SK-N-SH treated with all-trans-retinoic acid at 6 μM for 48 hours (cell line): ENCODE results near the gene AKAP7.

Experiments
- ATAC-seq: fragments of 200-7000 bp; cut with Tn5 transposase; 3 replicates; pipeline ENCODE4 v1.9.1; 2020; ENCODE audit warnings: mild to moderate bottlenecking, moderate library complexity
- BACH2 ChIP-seq: fragments of 250-450 bp; sonication (Bioruptor Pico); IDR thresholded peaks from 2 replicates; pipeline ENCODE4 v1.9.0; 2021; ENCODE audit warnings: mild to moderate bottlenecking, borderline replicate concordance
- CSDC2 ChIP-seq: fragments of 250-450 bp; sonication (Bioruptor Pico); IDR thresholded peaks from 2 replicates; pipeline ENCODE4 v1.5.0; 2020; ENCODE audit warnings: mild to moderate bottlenecking, moderate library complexity
- ESRRG ChIP-seq: fragments of 250-450 bp; sonication (Bioruptor Pico); IDR thresholded peaks from 2 replicates; pipeline ENCODE4 v1.6.1; 2021; ENCODE audit warnings: mild to moderate bottlenecking
- GLIS3 ChIP-seq: fragments of 250-450 bp; sonication (Bioruptor Pico); IDR thresholded peaks from 2 replicates; pipeline ENCODE4 v1.5.0; 2020; ENCODE audit warnings: mild to moderate bottlenecking, moderate library complexity
- ISL1 ChIP-seq: fragments of 250-450 bp; sonication (Bioruptor Pico); IDR thresholded peaks from 2 replicates; pipeline ENCODE4 v2.1.2; 2022; ENCODE audit warnings: mild to moderate bottlenecking, moderate library complexity
- OSR1 ChIP-seq: fragments of 250-450 bp; sonication (Bioruptor Pico); IDR thresholded peaks from 2 replicates; pipeline ENCODE4 v1.8.0; 2022; ENCODE audit warnings: moderate library complexity, mild to moderate bottlenecking, inconsistent platforms
- PPARA ChIP-seq: fragments of 250-450 bp; sonication (Bioruptor Pico); IDR thresholded peaks from 2 replicates; pipeline ENCODE4 v1.5.0; 2020; ENCODE audit warnings: mild to moderate bottlenecking, borderline replicate concordance
- RARB ChIP-seq: fragments of 250-450 bp; sonication (Bioruptor Pico); IDR thresholded peaks from 2 replicates; pipeline ENCODE4 v1.8.0; 2021; ENCODE audit warnings: mild to moderate bottlenecking, moderate library complexity
- SNAI2 ChIP-seq: fragments of 250-450 bp; sonication (Bioruptor Pico); IDR thresholded peaks from 2 replicates; pipeline ENCODE4 v1.5.0; 2020; ENCODE audit warnings: mild to moderate bottlenecking, moderate library complexity
- TCF4 ChIP-seq: fragments of 250-450 bp; sonication (Bioruptor Pico); IDR thresholded peaks from 2 replicates; pipeline ENCODE4 v1.8.0; 2021; ENCODE audit warnings: mild to moderate bottlenecking, moderate library complexity, borderline replicate concordance
- ZC3H10 ChIP-seq: fragments of 250-450 bp; sonication (Bioruptor Pico); IDR thresholded peaks from 2 replicates; pipeline ENCODE4 v1.5.1; 2021; ENCODE audit warnings: mild to moderate bottlenecking, moderate library complexity
- ZFP3 ChIP-seq: fragments of 250-450 bp; sonication (Bioruptor Pico); IDR thresholded peaks from 2 replicates; pipeline ENCODE4 v1.5.0; 2020; ENCODE audit warnings: mild to moderate bottlenecking, moderate library complexity
- ZFP30 ChIP-seq: fragments of 450-650 bp; formaldehyde crosslinking; IDR thresholded peaks from 2 replicates; pipeline ENCODE4 v1.5.0; 2022; ENCODE audit warnings: mild to moderate bottlenecking, moderate library complexity
- ZNF565 ChIP-seq: fragments of 450-650 bp; formaldehyde crosslinking; conservative IDR thresholded peaks from 2 replicates; pipeline ENCODE4 v1.5.0; 2020; ENCODE audit warnings: low read depth, mild to moderate bottlenecking, moderate library complexity
- ZNF8 ChIP-seq: fragments of 450-650 bp; formaldehyde crosslinking; IDR thresholded peaks from 2 replicates; pipeline ENCODE4 v1.5.0; 2020; ENCODE audit warnings: mild to moderate bottlenecking, moderate library complexity
- TF ChIP-seq, protein P1 (sequence below): fragments of 250-450 bp; sonication (Bioruptor Pico); IDR thresholded peaks from 2 replicates; pipeline ENCODE4 v1.5.1; 2020; ENCODE audit warnings: low read depth, mild to moderate bottlenecking, moderate library complexity
- TF ChIP-seq, protein P2 (sequence below): fragments of 250-450 bp; sonication (Bioruptor Pico); IDR thresholded peaks from 2 replicates; pipeline ENCODE4 v1.5.0; 2020; ENCODE audit warnings: mild to moderate bottlenecking, moderate library complexity
- TF ChIP-seq, protein P3 (sequence below): fragments of 250-450 bp; sonication (Bioruptor Pico); IDR thresholded peaks from 2 replicates; pipeline ENCODE4 v1.8.0; 2020; ENCODE audit warnings: mild to moderate bottlenecking, moderate library complexity, borderline replicate concordance
- TF ChIP-seq, protein P4 (sequence below): fragments of 250-450 bp; sonication (Bioruptor Pico); IDR thresholded peaks from 2 replicates; pipeline ENCODE4 v1.5.1; 2021; ENCODE audit warnings: mild to moderate bottlenecking, moderate library complexity
- TF ChIP-seq, protein P5 (sequence below): fragments of 250-450 bp; sonication (Bioruptor Pico); IDR thresholded peaks from 2 replicates; pipeline ENCODE4 v1.8.0; 2021; ENCODE audit warnings: low read depth, mild to moderate bottlenecking, moderate library complexity, borderline replicate concordance

The AKAP7 gene

DNA sequence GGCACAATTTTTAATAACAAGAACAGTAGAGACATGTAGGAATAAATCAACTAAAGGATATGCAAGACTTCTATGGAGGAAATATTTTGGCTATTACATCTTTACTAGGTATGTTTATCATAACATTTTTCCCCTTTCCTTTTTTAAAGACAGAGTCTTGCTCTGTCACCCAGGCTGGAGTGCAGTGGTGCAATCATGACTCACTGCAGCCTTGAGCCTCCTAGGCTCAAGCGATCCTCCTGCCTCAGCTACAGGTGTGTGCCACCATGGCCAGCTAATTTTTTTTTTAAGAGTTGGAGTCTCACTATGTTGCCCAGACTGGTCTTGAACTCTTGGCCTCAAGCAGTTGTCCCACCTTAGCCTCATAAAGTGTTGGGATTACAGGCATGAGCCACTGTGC is 37.0 kb downstream of the AKAP7 start:
- no peak for ATAC-seq
- TF ChIP-seq ZC3H10: no peak
- TF ChIP-seq, protein P1, sequence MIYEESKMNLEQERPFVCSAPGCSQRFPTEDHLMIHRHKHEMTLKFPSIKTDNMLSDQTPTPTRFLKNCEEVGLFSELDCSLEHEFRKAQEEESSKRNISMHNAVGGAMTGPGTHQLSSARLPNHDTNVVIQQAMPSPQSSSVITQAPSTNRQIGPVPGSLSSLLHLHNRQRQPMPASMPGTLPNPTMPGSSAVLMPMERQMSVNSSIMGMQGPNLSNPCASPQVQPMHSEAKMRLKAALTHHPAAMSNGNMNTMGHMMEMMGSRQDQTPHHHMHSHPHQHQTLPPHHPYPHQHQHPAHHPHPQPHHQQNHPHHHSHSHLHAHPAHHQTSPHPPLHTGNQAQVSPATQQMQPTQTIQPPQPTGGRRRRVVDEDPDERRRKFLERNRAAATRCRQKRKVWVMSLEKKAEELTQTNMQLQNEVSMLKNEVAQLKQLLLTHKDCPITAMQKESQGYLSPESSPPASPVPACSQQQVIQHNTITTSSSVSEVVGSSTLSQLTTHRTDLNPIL (CRISPR knock-in tag): no peak
- no peak for TF ChIP-seq ZNF565 (CRISPR knock-in tag)
- no peak for TF ChIP-seq BACH2 (CRISPR knock-in tag)
- TF ChIP-seq, protein P2, sequence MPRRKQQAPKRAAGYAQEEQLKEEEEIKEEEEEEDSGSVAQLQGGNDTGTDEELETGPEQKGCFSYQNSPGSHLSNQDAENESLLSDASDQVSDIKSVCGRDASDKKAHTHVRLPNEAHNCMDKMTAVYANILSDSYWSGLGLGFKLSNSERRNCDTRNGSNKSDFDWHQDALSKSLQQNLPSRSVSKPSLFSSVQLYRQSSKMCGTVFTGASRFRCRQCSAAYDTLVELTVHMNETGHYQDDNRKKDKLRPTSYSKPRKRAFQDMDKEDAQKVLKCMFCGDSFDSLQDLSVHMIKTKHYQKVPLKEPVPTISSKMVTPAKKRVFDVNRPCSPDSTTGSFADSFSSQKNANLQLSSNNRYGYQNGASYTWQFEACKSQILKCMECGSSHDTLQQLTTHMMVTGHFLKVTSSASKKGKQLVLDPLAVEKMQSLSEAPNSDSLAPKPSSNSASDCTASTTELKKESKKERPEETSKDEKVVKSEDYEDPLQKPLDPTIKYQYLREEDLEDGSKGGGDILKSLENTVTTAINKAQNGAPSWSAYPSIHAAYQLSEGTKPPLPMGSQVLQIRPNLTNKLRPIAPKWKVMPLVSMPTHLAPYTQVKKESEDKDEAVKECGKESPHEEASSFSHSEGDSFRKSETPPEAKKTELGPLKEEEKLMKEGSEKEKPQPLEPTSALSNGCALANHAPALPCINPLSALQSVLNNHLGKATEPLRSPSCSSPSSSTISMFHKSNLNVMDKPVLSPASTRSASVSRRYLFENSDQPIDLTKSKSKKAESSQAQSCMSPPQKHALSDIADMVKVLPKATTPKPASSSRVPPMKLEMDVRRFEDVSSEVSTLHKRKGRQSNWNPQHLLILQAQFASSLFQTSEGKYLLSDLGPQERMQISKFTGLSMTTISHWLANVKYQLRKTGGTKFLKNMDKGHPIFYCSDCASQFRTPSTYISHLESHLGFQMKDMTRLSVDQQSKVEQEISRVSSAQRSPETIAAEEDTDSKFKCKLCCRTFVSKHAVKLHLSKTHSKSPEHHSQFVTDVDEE: no peak
- no peak for TF ChIP-seq PPARA (CRISPR knock-in tag)
- TF ChIP-seq RARB (CRISPR knock-in tag): no peak
- TF ChIP-seq OSR1 (CRISPR knock-in tag): no peak
- no peak for TF ChIP-seq CSDC2 (CRISPR knock-in tag)
- no peak for TF ChIP-seq ZFP3
- no peak for TF ChIP-seq ESRRG (CRISPR knock-in tag)
- TF ChIP-seq GLIS3: no peak

DNA sequence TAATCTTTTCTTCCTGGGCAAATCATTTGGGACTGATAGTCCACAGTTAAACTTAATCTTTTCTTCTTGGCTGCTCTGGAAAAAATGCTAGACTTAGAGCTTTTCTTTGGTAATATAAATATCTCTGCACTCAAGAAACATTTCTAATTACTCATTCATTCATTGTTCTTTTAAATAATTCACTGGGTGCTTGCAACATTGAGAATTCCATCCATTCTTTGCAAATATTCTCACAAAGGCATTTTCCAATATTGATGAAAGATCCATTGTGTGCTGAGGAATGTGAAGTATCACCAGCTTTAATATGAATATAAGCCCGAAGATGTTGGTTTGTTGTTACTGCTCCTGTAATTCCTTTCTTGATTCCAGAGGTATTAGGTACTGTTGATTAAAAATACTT is 38.4 kb downstream of the AKAP7 start:
- ATAC-seq: no peak
- TF ChIP-seq PPARA (CRISPR knock-in tag) (no peak), ISL1 (0 out of 2 replicates have a peak, but pooled peaks have one; percentile 11), SNAI2 (CRISPR knock-in tag) (no peak), GLIS3 (no peak)

DNA sequence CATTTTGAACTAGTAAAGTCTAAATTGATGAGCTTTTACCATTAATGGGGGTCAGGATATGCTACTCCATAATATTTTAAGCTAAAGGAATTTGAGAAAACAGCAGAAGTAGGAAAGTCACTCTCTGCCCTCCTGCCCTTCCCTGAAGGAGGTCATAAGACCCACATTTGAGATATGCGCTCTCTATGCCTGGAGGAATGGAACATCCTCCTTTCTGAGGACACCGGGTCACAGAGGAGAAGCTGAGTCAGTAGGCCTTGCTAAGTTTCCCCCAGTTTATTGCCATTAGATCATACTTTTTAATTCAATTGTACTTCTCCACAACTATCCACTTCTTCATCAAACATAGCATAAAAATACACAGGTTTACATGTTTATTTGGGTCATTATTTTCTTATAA is 40.3 kb downstream of the AKAP7 start:
- ATAC-seq: no peak
- TF ChIP-seq PPARA (CRISPR knock-in tag) (no peak), ESRRG (CRISPR knock-in tag) (no peak), ISL1 (no peak), ZC3H10 (no peak), ZNF8 (no peak), GLIS3 (no peak), TCF4 (CRISPR knock-in tag) (no peak), SNAI2 (CRISPR knock-in tag) (no peak), ZFP30 (CRISPR knock-in tag) (no peak), CSDC2 (CRISPR knock-in tag) (no peak), OSR1 (CRISPR knock-in tag) (no peak)
- TF ChIP-seq, protein P3, sequence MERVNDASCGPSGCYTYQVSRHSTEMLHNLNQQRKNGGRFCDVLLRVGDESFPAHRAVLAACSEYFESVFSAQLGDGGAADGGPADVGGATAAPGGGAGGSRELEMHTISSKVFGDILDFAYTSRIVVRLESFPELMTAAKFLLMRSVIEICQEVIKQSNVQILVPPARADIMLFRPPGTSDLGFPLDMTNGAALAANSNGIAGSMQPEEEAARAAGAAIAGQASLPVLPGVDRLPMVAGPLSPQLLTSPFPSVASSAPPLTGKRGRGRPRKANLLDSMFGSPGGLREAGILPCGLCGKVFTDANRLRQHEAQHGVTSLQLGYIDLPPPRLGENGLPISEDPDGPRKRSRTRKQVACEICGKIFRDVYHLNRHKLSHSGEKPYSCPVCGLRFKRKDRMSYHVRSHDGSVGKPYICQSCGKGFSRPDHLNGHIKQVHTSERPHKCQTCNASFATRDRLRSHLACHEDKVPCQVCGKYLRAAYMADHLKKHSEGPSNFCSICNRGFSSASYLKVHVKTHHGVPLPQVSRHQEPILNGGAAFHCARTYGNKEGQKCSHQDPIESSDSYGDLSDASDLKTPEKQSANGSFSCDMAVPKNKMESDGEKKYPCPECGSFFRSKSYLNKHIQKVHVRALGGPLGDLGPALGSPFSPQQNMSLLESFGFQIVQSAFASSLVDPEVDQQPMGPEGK (CRISPR knock-in tag): no peak
- TF ChIP-seq, protein P1 (CRISPR knock-in tag): no peak
- TF ChIP-seq, protein P4, sequence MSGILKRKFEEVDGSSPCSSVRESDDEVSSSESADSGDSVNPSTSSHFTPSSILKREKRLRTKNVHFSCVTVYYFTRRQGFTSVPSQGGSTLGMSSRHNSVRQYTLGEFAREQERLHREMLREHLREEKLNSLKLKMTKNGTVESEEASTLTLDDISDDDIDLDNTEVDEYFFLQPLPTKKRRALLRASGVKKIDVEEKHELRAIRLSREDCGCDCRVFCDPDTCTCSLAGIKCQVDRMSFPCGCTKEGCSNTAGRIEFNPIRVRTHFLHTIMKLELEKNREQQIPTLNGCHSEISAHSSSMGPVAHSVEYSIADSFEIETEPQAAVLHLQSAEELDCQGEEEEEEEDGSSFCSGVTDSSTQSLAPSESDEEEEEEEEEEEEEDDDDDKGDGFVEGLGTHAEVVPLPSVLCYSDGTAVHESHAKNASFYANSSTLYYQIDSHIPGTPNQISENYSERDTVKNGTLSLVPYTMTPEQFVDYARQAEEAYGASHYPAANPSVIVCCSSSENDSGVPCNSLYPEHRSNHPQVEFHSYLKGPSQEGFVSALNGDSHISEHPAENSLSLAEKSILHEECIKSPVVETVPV (CRISPR knock-in tag): no peak
- TF ChIP-seq, protein P5, sequence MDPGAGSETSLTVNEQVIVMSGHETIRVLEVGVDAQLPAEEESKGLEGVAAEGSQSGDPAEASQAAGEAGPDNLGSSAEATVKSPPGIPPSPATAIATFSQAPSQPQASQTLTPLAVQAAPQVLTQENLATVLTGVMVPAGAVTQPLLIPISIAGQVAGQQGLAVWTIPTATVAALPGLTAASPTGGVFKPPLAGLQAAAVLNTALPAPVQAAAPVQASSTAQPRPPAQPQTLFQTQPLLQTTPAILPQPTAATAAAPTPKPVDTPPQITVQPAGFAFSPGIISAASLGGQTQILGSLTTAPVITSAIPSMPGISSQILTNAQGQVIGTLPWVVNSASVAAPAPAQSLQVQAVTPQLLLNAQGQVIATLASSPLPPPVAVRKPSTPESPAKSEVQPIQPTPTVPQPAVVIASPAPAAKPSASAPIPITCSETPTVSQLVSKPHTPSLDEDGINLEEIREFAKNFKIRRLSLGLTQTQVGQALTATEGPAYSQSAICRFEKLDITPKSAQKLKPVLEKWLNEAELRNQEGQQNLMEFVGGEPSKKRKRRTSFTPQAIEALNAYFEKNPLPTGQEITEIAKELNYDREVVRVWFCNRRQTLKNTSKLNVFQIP: no peak
